ENCODE results near the gene TTC19.

DNA sequence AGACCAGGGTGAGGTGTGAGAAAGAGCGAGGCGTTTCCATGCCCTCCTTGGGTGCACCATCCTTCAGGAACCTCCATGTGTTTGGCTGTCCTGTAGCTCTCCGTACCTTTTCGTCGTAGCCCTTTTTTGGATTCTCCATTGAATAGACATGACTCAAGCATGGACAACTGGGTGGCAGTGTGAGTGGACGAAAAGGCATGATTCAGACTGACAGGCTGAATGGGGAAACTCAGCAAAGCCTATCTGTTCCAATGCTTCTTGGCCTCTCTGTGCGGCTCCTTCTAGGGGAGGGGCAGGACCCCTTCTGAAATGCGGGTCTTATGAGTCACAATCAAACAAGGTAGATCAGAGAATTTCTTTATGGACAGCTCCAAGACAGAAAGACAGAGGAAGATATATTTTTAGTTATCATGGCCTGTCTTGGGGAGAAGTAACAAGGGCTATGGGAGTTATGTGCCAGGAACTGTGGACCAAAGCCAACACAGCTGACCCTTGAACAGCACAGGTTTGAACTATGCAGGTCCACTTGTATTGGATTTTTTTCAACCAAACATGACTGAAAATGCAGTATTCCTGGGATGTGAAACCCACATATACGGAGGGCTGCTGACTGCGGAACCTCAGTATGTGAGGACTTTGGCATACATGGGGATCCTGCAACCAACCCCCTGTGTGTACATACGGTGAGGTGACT, 31.8 kb upstream of the TTC19 start:
- TF ChIP-seq, protein P1, sequence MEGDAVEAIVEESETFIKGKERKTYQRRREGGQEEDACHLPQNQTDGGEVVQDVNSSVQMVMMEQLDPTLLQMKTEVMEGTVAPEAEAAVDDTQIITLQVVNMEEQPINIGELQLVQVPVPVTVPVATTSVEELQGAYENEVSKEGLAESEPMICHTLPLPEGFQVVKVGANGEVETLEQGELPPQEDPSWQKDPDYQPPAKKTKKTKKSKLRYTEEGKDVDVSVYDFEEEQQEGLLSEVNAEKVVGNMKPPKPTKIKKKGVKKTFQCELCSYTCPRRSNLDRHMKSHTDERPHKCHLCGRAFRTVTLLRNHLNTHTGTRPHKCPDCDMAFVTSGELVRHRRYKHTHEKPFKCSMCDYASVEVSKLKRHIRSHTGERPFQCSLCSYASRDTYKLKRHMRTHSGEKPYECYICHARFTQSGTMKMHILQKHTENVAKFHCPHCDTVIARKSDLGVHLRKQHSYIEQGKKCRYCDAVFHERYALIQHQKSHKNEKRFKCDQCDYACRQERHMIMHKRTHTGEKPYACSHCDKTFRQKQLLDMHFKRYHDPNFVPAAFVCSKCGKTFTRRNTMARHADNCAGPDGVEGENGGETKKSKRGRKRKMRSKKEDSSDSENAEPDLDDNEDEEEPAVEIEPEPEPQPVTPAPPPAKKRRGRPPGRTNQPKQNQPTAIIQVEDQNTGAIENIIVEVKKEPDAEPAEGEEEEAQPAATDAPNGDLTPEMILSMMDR (IDR thresholded peaks at IDR 0.05; ENCODE audit: insufficient read depth, low read depth, low read length): no peak
- TF ChIP-seq EZH2 (IDR thresholded peaks at IDR 0.05; ENCODE audit: insufficient read depth, low read length): no peak
